NCI-H2227 (cell line): Measurements from ENCODE around the gene MAGEF1.

Source experiments
- DNase-seq: peaks from one replicate; lab custom pipeline; 2025; ENCODE audit not compliant: unreplicated experiment; lab: John Stamatoyannopoulos, UW

The MAGEF1 gene

GRCh38 chr3:184711493-184712247 lies at the start of gene MAGEF1:
MAGEF1 (minus strand) TSS chr3:184712064; CDS start chr3:184711821, 243 bp downstream.
- DNase-seq, result peak; percentile 96

- no peak for DNase-seq
These were observed 49.4 kb upstream of the MAGEF1 start for GRCh38 chr3:184761075-184761841.

GRCh38 chr3:184760337-184761074 lies 48.6 kb upstream of the MAGEF1 start:
- no peak for DNase-seq

GRCh38 chr3:184759666-184760200 lies 47.9 kb upstream of the MAGEF1 start:
- no peak for DNase-seq

- DNase-seq, result no peak
These were observed 46.2 kb upstream of the MAGEF1 start for GRCh38 chr3:184758056-184758455.

GRCh38 chr3:184757022-184757651 lies 45.3 kb upstream of the MAGEF1 start:
- DNase-seq, result peak; percentile 41

- no peak for DNase-seq
These were observed 44.5 kb upstream of the MAGEF1 start for GRCh38 chr3:184756151-184757021.

GRCh38 chr3:184755315-184755731 lies 43.5 kb upstream of the MAGEF1 start:
- DNase-seq, result no peak

GRCh38 chr3:184752361-184752760 lies 40.5 kb upstream of the MAGEF1 start:
- no peak for DNase-seq

GRCh38 chr3:184751204-184752040 lies 39.6 kb upstream of the MAGEF1 start:
- DNase-seq, result no peak

- DNase-seq, result no peak
These were observed 38.7 kb upstream of the MAGEF1 start for GRCh38 chr3:184750349-184751083.

GRCh38 chr3:184749168-184749744 lies 37.4 kb upstream of the MAGEF1 start:
- no peak for DNase-seq

- DNase-seq, result peak; percentile 23
These were observed 36.6 kb upstream of the MAGEF1 start for GRCh38 chr3:184748219-184749135.

- DNase-seq, result no peak
These were observed 34.6 kb upstream of the MAGEF1 start for GRCh38 chr3:184746131-184747120.

GRCh38 chr3:184745526-184745925 lies 33.7 kb upstream of the MAGEF1 start:
- no peak for DNase-seq

GRCh38 chr3:184743248-184743647 lies 31.4 kb upstream of the MAGEF1 start:
- no peak for DNase-seq
